ENCODE measurements around the gene SLC49A3.
"Not testable (repeated sequence)": the region's sequence is repeated elsewhere in the genome, so short reads cannot be mapped to it uniquely, and the experiment has no call there.

Gene SLC49A3

GRCh38 chr4:636628-637159 lies 52.3 kb downstream of the SLC49A3 start:
- no peaks in the 10 kb centered on the region for H3K36me3 ChIP-seq (ENCODE audit: control insufficient read depth in 1 of 2, insufficient read depth in 2 of 2, low read length in 2 of 2)
- no peak overlapping the region for H4K12ac ChIP-seq (ENCODE audit: low read depth, low read length)
- no peak overlapping the region for H2AFZ ChIP-seq (ENCODE audit: insufficient read depth, low read length, poor library complexity)
- no peak overlapping the region for H3K4ac ChIP-seq (ENCODE audit: low read depth, low read length)
- no peak overlapping the region for H4K8ac ChIP-seq (ENCODE audit: low read depth, low read length)
- H2BK5ac ChIP-seq (ENCODE audit: low read depth, low read length, poor library complexity): no peak overlapping the region
- H3K27ac ChIP-seq (ENCODE audit: low read depth, low read length): no peak overlapping the region
- no peak overlapping the region for H2BK120ac ChIP-seq (ENCODE audit: insufficient read depth, low read length, poor library complexity)
- no peak overlapping the region for H3K4me3 ChIP-seq (ENCODE audit: low read depth, low read length)
- WGBS (ENCODE audit: extremely low coverage, insufficient coverage, insufficient read length): no CpG with 5 or more reads among the region's 13 CpGs
- no peak overlapping the region for H3K9ac ChIP-seq (ENCODE audit: low read length)
- DNase-seq: no peak
- H2AK5ac ChIP-seq (ENCODE audit: low read length): no peak overlapping the region
- no peaks in the 10 kb centered on the region for H3K79me2 ChIP-seq (ENCODE audit: control insufficient read depth, insufficient read depth, low read length, poor library complexity)
- no peaks in the 10 kb centered on the region for H3K27me3 ChIP-seq (ENCODE audit: insufficient read depth, low read length)
- H3K4me2 ChIP-seq (ENCODE audit: low read length): no peak overlapping the region
- no peaks in the 10 kb centered on the region for H3K79me1 ChIP-seq (ENCODE audit: low read length)
- H3K23ac ChIP-seq (ENCODE audit: low read length): no peak overlapping the region
- no peak overlapping the region for H3K18ac ChIP-seq (ENCODE audit: low read length)
- H3K14ac ChIP-seq (ENCODE audit: low read length): no peak overlapping the region
- no peak overlapping the region for H2BK12ac ChIP-seq (ENCODE audit: low read length)
- peaks cover 18% of the 10 kb centered on the region for H3K9me3 ChIP-seq (ENCODE audit: insufficient read depth, low read depth, low read length)
- H4K91ac ChIP-seq (ENCODE audit: low read depth, low read length): no peak overlapping the region
- H3K4me1 ChIP-seq (ENCODE audit: control insufficient read depth in 1 of 2, insufficient read depth in 2 of 2, low read length in 2 of 2): no peaks in the 10 kb centered on the region

- Histone ChIP-seq H3K4me2 (ENCODE audit: low read length) (no peak overlapping the region), H3K9me3 (ENCODE audit: insufficient read depth, low read depth, low read length) (peaks cover 23% of the 10 kb centered on the region), H2AFZ (ENCODE audit: insufficient read depth, low read length, poor library complexity) (no peak overlapping the region), H3K18ac (ENCODE audit: low read length) (no peak overlapping the region), H3K4me3 (ENCODE audit: low read depth, low read length) (no peak overlapping the region), H3K14ac (ENCODE audit: low read length) (no peak overlapping the region), H3K79me2 (ENCODE audit: control insufficient read depth, insufficient read depth, low read length, poor library complexity) (no peaks in the 10 kb centered on the region), H3K23ac (ENCODE audit: low read length) (no peak overlapping the region), H2BK5ac (ENCODE audit: low read depth, low read length, poor library complexity) (no peak overlapping the region), H3K36me3 (ENCODE audit: control insufficient read depth in 1 of 2, insufficient read depth in 2 of 2, low read length in 2 of 2) (no peaks in the 10 kb centered on the region), H2BK12ac (ENCODE audit: low read length) (no peak overlapping the region), H4K12ac (ENCODE audit: low read depth, low read length) (no peak overlapping the region), H4K91ac (ENCODE audit: low read depth, low read length) (no peak overlapping the region), H2AK5ac (ENCODE audit: low read length) (no peak overlapping the region), H2BK120ac (ENCODE audit: insufficient read depth, low read length, poor library complexity) (no peak overlapping the region), H3K9ac (ENCODE audit: low read length) (no peak overlapping the region), H4K8ac (ENCODE audit: low read depth, low read length) (no peak overlapping the region), H3K27ac (ENCODE audit: low read depth, low read length) (no peak overlapping the region), H3K4me1 (ENCODE audit: control insufficient read depth in 1 of 2, insufficient read depth in 2 of 2, low read length in 2 of 2) (no peaks in the 10 kb centered on the region), H3K4ac (ENCODE audit: low read depth, low read length) (no peak overlapping the region), H3K27me3 (ENCODE audit: insufficient read depth, low read length) (no peaks in the 10 kb centered on the region), H3K79me1 (ENCODE audit: low read length) (no peaks in the 10 kb centered on the region)
- no peak for DNase-seq
- no CpG with 5 or more reads among the region's 22 CpGs for WGBS (ENCODE audit: extremely low coverage, insufficient coverage, insufficient read length)
Measured at GRCh38 chr4:635851-636627, 52.9 kb downstream of the SLC49A3 start.

- not testable (repeated sequence) for H2BK120ac ChIP-seq (ENCODE audit: insufficient read depth, low read length, poor library complexity); H4K12ac ChIP-seq (ENCODE audit: low read depth, low read length); H3K23ac ChIP-seq (ENCODE audit: low read length); DNase-seq; H4K91ac ChIP-seq (ENCODE audit: low read depth, low read length); H2AFZ ChIP-seq (ENCODE audit: insufficient read depth, low read length, poor library complexity); H2BK5ac ChIP-seq (ENCODE audit: low read depth, low read length, poor library complexity); H3K79me1 ChIP-seq (ENCODE audit: low read length); H4K8ac ChIP-seq (ENCODE audit: low read depth, low read length); H3K79me2 ChIP-seq (ENCODE audit: control insufficient read depth, insufficient read depth, low read length, poor library complexity); H3K4me3 ChIP-seq (ENCODE audit: low read depth, low read length); H3K18ac ChIP-seq (ENCODE audit: low read length); H3K36me3 ChIP-seq (ENCODE audit: control insufficient read depth in 1 of 2, insufficient read depth in 2 of 2, low read length in 2 of 2); H3K4ac ChIP-seq (ENCODE audit: low read depth, low read length); H2BK12ac ChIP-seq (ENCODE audit: low read length); H3K14ac ChIP-seq (ENCODE audit: low read length); H2AK5ac ChIP-seq (ENCODE audit: low read length); H3K27me3 ChIP-seq (ENCODE audit: insufficient read depth, low read length); H3K4me2 ChIP-seq (ENCODE audit: low read length); H3K4me1 ChIP-seq (ENCODE audit: control insufficient read depth in 1 of 2, insufficient read depth in 2 of 2, low read length in 2 of 2); H3K9ac ChIP-seq (ENCODE audit: low read length); H3K27ac ChIP-seq (ENCODE audit: low read depth, low read length)
- WGBS (ENCODE audit: extremely low coverage, insufficient coverage, insufficient read length): no CpG with 5 or more reads among the region's 46 CpGs
- peaks cover 23% of the 10 kb centered on the region for H3K9me3 ChIP-seq (ENCODE audit: insufficient read depth, low read depth, low read length)
Measured at GRCh38 chr4:635066-635835, 53.7 kb downstream of the SLC49A3 start.

GRCh38 chr4:634599-634985 lies 54.4 kb downstream of the SLC49A3 start:
- H3K4me3 ChIP-seq (ENCODE audit: low read depth, low read length): no peak overlapping the region
- no peak overlapping the region for H2AFZ ChIP-seq (ENCODE audit: insufficient read depth, low read length, poor library complexity)
- H3K36me3 ChIP-seq (ENCODE audit: control insufficient read depth in 1 of 2, insufficient read depth in 2 of 2, low read length in 2 of 2): no peaks in the 10 kb centered on the region
- H2BK5ac ChIP-seq (ENCODE audit: low read depth, low read length, poor library complexity): no peak overlapping the region
- H4K8ac ChIP-seq (ENCODE audit: low read depth, low read length): no peak overlapping the region
- DNase-seq: no peak
- no peak overlapping the region for H3K14ac ChIP-seq (ENCODE audit: low read length)
- H4K12ac ChIP-seq (ENCODE audit: low read depth, low read length): no peak overlapping the region
- H3K4me1 ChIP-seq (ENCODE audit: control insufficient read depth in 1 of 2, insufficient read depth in 2 of 2, low read length in 2 of 2): no peaks in the 10 kb centered on the region
- no CpG with 5 or more reads among the region's 23 CpGs for WGBS (ENCODE audit: extremely low coverage, insufficient coverage, insufficient read length)
- no peaks in the 10 kb centered on the region for H3K79me2 ChIP-seq (ENCODE audit: control insufficient read depth, insufficient read depth, low read length, poor library complexity)
- H3K23ac ChIP-seq (ENCODE audit: low read length): no peak overlapping the region
- no peak overlapping the region for H4K91ac ChIP-seq (ENCODE audit: low read depth, low read length)
- H3K9ac ChIP-seq (ENCODE audit: low read length): no peak overlapping the region
- H3K9me3 ChIP-seq (ENCODE audit: insufficient read depth, low read depth, low read length): peaks cover 23% of the 10 kb centered on the region
- H3K4me2 ChIP-seq (ENCODE audit: low read length): no peak overlapping the region
- H2AK5ac ChIP-seq (ENCODE audit: low read length): no peak overlapping the region
- no peaks in the 10 kb centered on the region for H3K79me1 ChIP-seq (ENCODE audit: low read length)
- no peak overlapping the region for H3K4ac ChIP-seq (ENCODE audit: low read depth, low read length)
- H2BK12ac ChIP-seq (ENCODE audit: low read length): no peak overlapping the region
- no peak overlapping the region for H2BK120ac ChIP-seq (ENCODE audit: insufficient read depth, low read length, poor library complexity)
- no peak overlapping the region for H3K27ac ChIP-seq (ENCODE audit: low read depth, low read length)
- no peak overlapping the region for H3K18ac ChIP-seq (ENCODE audit: low read length)
- H3K27me3 ChIP-seq (ENCODE audit: insufficient read depth, low read length): no peaks in the 10 kb centered on the region

All from trophoblast cell (in vitro differentiated cells and primary cell).